Right lobe of liver (tissue), 6 donors: ENCODE results near the gene MEAF6. TPM values are rescaled to one million over a fixed set of nuclear protein-coding genes. Genes with fewer than 3 reads are reported as not detected.

ENCODE experiments used
- ATAC-seq, 4 donors: fragments of 200-7000 bp; cut with Tn5 transposase; one replicate each; pipeline ENCODE4 v1.9.1; 2020; ENCODE audit warnings: mild to moderate bottlenecking in 4 of 4, moderate library complexity in 4 of 4
- DNase-seq, 3 donors: peaks; one replicate each; pipeline ENCODE4 v3.0.0-alpha.2; 2020
- H3K27ac ChIP-seq, 3 donors: fragments of 200-600 bp; one replicate each; pipeline ENCODE4 v1.8.0; 2022
- H3K27me3 ChIP-seq, 2 donors: fragments of 200-600 bp; one replicate each; pipeline ENCODE4 v1.8.0; 2022
- H3K36me3 ChIP-seq, 4 donors: fragments of 200-600 bp; sonication (generic) in 1 of 4; one replicate each; pipeline versions ENCODE4 v1.5.1 to v1.8.0; 2017 to 2022; ENCODE audit warnings: control low read depth in 1 of 4
- H3K4me1 ChIP-seq, 4 donors: fragments of 200-600 bp; sonication (generic) in 1 of 4; one replicate each; pipeline versions ENCODE4 v1.5.1 to v1.8.0; 2017 to 2022; ENCODE audit warnings: control low read depth in 1 of 4
- H3K4me3 ChIP-seq, 3 donors: fragments of 200-600 bp; one replicate each; pipeline ENCODE4 v1.8.0; 2022
- H3K9me3 ChIP-seq, 4 donors: fragments of 200-600 bp; sonication (generic) in 1 of 4; one replicate each; pipeline versions ENCODE4 v1.5.1 to v1.8.0; 2017 to 2022; ENCODE audit warnings: control low read depth in 1 of 4
- CTCF ChIP-seq, 4 donors: fragments of 200-600 bp in 3 of 4; fragments of 450-650 bp in 1 of 4; IDR thresholded peaks; one replicate each; pipeline versions ENCODE4 v1.5.1 to v1.8.0; 2016 to 2022; ENCODE audit warnings: antibody characterized with exemption in 4 of 4, mild to moderate bottlenecking in 2 of 4
- POLR2A ChIP-seq: fragments of 450-650 bp; IDR thresholded peaks from one replicate; pipeline ENCODE4 v1.6.1; 2017; ENCODE audit warnings: antibody characterized with exemption, mild to moderate bottlenecking
- WGBS: methylation state at CpG from one replicate; pipeline ENCODE4 v1.1.6; 2018; ENCODE audit warnings: low coverage, low lambda C conversion rate; ENCODE audit not compliant: insufficient coverage; ENCODE audit errors: missing lambda C conversion rate; 5-methylcytosine and 5-hydroxymethylcytosine counted together
- intact Hi-C, 2 donors: fragments of 100-400 bp; cut with DNase I; formaldehyde crosslinking; loops; one replicate each; pipeline versions ENCODE4 v1.11.2 to v1.14.1; 2022
- total RNA-seq, 6 experiments: library from RNA; depleted of rRNA in 2 of 6; stranded (reverse); fragments of >200 nt in 2 of 6; fragmentation: NEBNext Ultra II Directional in 3 of 6; extraction: Animal tissue kit (Norgen Biotek cat#: 25700) in 3 of 6; gene quantifications; one replicate each; pipeline versions ENCODE4 v1.1.0 to v1.2.4, GENCODE V29; 2016 to 2023
- donor health status: DM: no; HTN: yes; CAD: no.
- donor health status: DM: no; HTN: no; CAD: no.
- donor health status: DM: no; HTN: no; CAD: no.
- donor health status: DM: no; HTN: yes; CAD: no.
- donor health status: DM: no; HTN: yes; CAD: no.

MEAF6 gene
- total RNA-seq, 6 experiments from 2014 or later, result 12.9 to 55.9 (median 32.8) TPM

- H3K36me3 ChIP-seq, result peaks cover 23 to 52% (median 31%) of the 10 kb centered on the region in 4 donors
- ATAC-seq (no peak), DNase-seq (peak in 1 of 3 donors; percentile 45)
- peak overlapping the region; percentile 94 to 100 (median 98) for H3K27ac ChIP-seq
- peaks cover 0 to 61% (median 20%) of the 10 kb centered on the region in 4 donors for H3K4me1 ChIP-seq
- H3K4me3 ChIP-seq, result no peak overlapping the region
- intact Hi-C loops, result loop anchor here in 1 of 2 donors (10.0 kb wide), 1 partner anchor 194 kb away; no protein-coding TSS in a partner anchor
- H3K9me3 ChIP-seq, result no peaks in the 10 kb centered on the region
- no peaks in the 10 kb centered on the region for H3K27me3 ChIP-seq
- WGBS, result 78% methylated on average over 6 of the region's 10 CpGs
- no peak for TF ChIP-seq POLR2A
- no peak for TF ChIP-seq CTCF (IDR thresholded peaks at IDR 0.05)
Measured at GRCh38 chr1:37480581-37481288, 33.8 kb downstream of the MEAF6 start.

GRCh38 chr1:37480125-37480466 is 34.5 kb downstream of the MEAF6 start:
- intact Hi-C loops, result loop anchor here in 1 of 2 donors (10.0 kb wide), 1 partner anchor 195 kb away; no protein-coding TSS in a partner anchor
- WGBS, result no CpG with 5 or more reads among the region's 5 CpGs
- TF ChIP-seq POLR2A (no peak), CTCF (IDR thresholded peaks at IDR 0.05) (no peak)
- peak overlapping the region; percentile 94 to 100 (median 98) for H3K27ac ChIP-seq
- no peaks in the 10 kb centered on the region for H3K9me3 ChIP-seq
- peaks cover 0 to 61% (median 23%) of the 10 kb centered on the region in 4 donors for H3K4me1 ChIP-seq
- no peak for ATAC-seq
- H3K36me3 ChIP-seq, result peaks cover 23 to 54% (median 31%) of the 10 kb centered on the region in 4 donors
- H3K4me3 ChIP-seq, result peak overlapping the region in 2 of 3 donors; percentile 10 to 34
- H3K27me3 ChIP-seq, result no peaks in the 10 kb centered on the region
- peak in 1 of 3 donors; percentile 44 for DNase-seq

- H3K4me1 ChIP-seq, result peaks cover 0 to 59% (median 24%) of the 10 kb centered on the region in 4 donors
- H3K9me3 ChIP-seq, result no peaks in the 10 kb centered on the region
- ATAC-seq, result peak; percentile 54 to 80 (median 76)
- peak; percentile 88 to 95 (median 93) for DNase-seq
- peak; percentile 59 for TF ChIP-seq POLR2A
- TF ChIP-seq CTCF (IDR thresholded peaks at IDR 0.05), result no peak
- H3K36me3 ChIP-seq, result peaks cover 23 to 54% (median 31%) of the 10 kb centered on the region in 4 donors
- peak overlapping the region; percentile 34 to 86 (median 85) for H3K4me3 ChIP-seq
- H3K27ac ChIP-seq, result peak overlapping the region; percentile 94 to 100 (median 98)
- no peaks in the 10 kb centered on the region for H3K27me3 ChIP-seq
- intact Hi-C loops, result loop anchor here in 1 of 2 donors (10.0 kb wide), 1 partner anchor 195 kb away; no protein-coding TSS in a partner anchor
- WGBS, result 0% methylated on average over 10 of the region's 22 CpGs
Measured at GRCh38 chr1:37479255-37480124, 35.1 kb downstream of the MEAF6 start.

GRCh38 chr1:37478890-37479254 is 35.7 kb downstream of the MEAF6 start:
- Histone ChIP-seq H3K27me3 (no peaks in the 10 kb centered on the region), H3K4me1 (peaks cover 0 to 55% (median 24%) of the 10 kb centered on the region in 4 donors), H3K9me3 (no peaks in the 10 kb centered on the region), H3K36me3 (peaks cover 23 to 53% (median 31%) of the 10 kb centered on the region in 4 donors), H3K27ac (peak overlapping the region; percentile 94 to 100 (median 98)), H3K4me3 (peak overlapping the region; percentile 34 to 86 (median 85))
- intact Hi-C loops, result no loop called here
- peak; percentile 2 to 21 (median 11) for ATAC-seq
- TF ChIP-seq CTCF (IDR thresholded peaks at IDR 0.05), result no peak
- no peak for TF ChIP-seq POLR2A
- 4% methylated on average over 3 of the region's 3 CpGs for WGBS
- peak in 2 of 3 donors; percentile 32 to 52 for DNase-seq
